ENCODE data around the gene COL23A1. TPM values are rescaled to one million over a fixed set of nuclear protein-coding genes. Genes with fewer than 3 reads are reported as not detected.

The COL23A1 gene
- polyA plus RNA-seq, 4 donors, result 5.8 to 13.4 (median 7.7) TPM

- DNase-seq (ENCODE audit: low read depth in 4 of 4, low spot score in 3 of 4), result no peak
Measured at GRCh38 chr5:178227138-178227659, 363.0 kb downstream of the COL23A1 start.

- DNase-seq (ENCODE audit: low read depth in 4 of 4, low spot score in 3 of 4), result no peak
Measured at GRCh38 chr5:178225174-178225573, 365.0 kb downstream of the COL23A1 start.

GRCh38 chr5:178224403-178224802 lies 365.8 kb downstream of the COL23A1 start:
- DNase-seq (ENCODE audit: low read depth in 4 of 4, low spot score in 3 of 4), result no peak

GRCh38 chr5:178223828-178224335 lies 366.3 kb downstream of the COL23A1 start:
- no peak for DNase-seq (ENCODE audit: low read depth in 4 of 4, low spot score in 3 of 4)

- DNase-seq (ENCODE audit: low read depth in 4 of 4, low spot score in 3 of 4), result no peak
Measured at GRCh38 chr5:178223196-178223773, 366.9 kb downstream of the COL23A1 start.

GRCh38 chr5:178222292-178222691 lies 367.9 kb downstream of the COL23A1 start:
- no peak for DNase-seq (ENCODE audit: low read depth in 4 of 4, low spot score in 3 of 4)

GRCh38 chr5:178221853-178222252 lies 368.3 kb downstream of the COL23A1 start:
- DNase-seq (ENCODE audit: low read depth in 4 of 4, low spot score in 3 of 4), result no peak

GRCh38 chr5:178221282-178221681 lies 368.9 kb downstream of the COL23A1 start:
- DNase-seq (ENCODE audit: low read depth in 4 of 4, low spot score in 3 of 4), result no peak

- no peak for DNase-seq (ENCODE audit: low read depth in 4 of 4, low spot score in 3 of 4)
Measured at GRCh38 chr5:178218827-178219226, 371.4 kb downstream of the COL23A1 start.

- no peak for DNase-seq (ENCODE audit: low read depth in 4 of 4, low spot score in 3 of 4)
Measured at GRCh38 chr5:178218237-178218776, 371.9 kb downstream of the COL23A1 start.

- no peak for DNase-seq (ENCODE audit: low read depth in 4 of 4, low spot score in 3 of 4)
Measured at GRCh38 chr5:178216779-178217178, 373.4 kb downstream of the COL23A1 start.

GRCh38 chr5:178216088-178216534 lies 374.1 kb downstream of the COL23A1 start:
- no peak for DNase-seq (ENCODE audit: low read depth in 4 of 4, low spot score in 3 of 4)

- DNase-seq (ENCODE audit: low read depth in 4 of 4, low spot score in 3 of 4), result no peak
Measured at GRCh38 chr5:178215280-178216002, 374.8 kb downstream of the COL23A1 start.

- no peak for DNase-seq (ENCODE audit: low read depth in 4 of 4, low spot score in 3 of 4)
Measured at GRCh38 chr5:178214160-178214803, 375.9 kb downstream of the COL23A1 start.

GRCh38 chr5:178213748-178214151 lies 376.4 kb downstream of the COL23A1 start:
- no peak for DNase-seq (ENCODE audit: low read depth in 4 of 4, low spot score in 3 of 4)

GRCh38 chr5:178213003-178213461 lies 377.2 kb downstream of the COL23A1 start:
- DNase-seq (ENCODE audit: low read depth in 4 of 4, low spot score in 3 of 4), result no peak

GRCh38 chr5:178212241-178213002 lies 377.8 kb downstream of the COL23A1 start:
- DNase-seq (ENCODE audit: low read depth in 4 of 4, low spot score in 3 of 4), result no peak

- DNase-seq (ENCODE audit: low read depth in 4 of 4, low spot score in 3 of 4), result no peak
Measured at GRCh38 chr5:178211095-178212048, 378.8 kb downstream of the COL23A1 start.

- no peak for DNase-seq (ENCODE audit: low read depth in 4 of 4, low spot score in 3 of 4)
Measured at GRCh38 chr5:178210686-178211085, 379.5 kb downstream of the COL23A1 start.
